MM.1S (cell line): ENCODE data around the gene DKC1.
A peak's percentile ranks its signal among the peaks of the same experiment; 100 is the strongest.

Experiments used
- DNase-seq: peaks from one replicate; pipeline ENCODE4 v3.0.0-alpha.2; 2015
- H2AFZ ChIP-seq: fragments of 300-600 bp; sonication (generic); 2 replicates; pipeline ENCODE4 v1.6.0; 2016; ENCODE audit warnings: antibody characterized with exemption, low read length
- H3F3A ChIP-seq: fragments of 300-600 bp; sonication (generic); 2 replicates; pipeline ENCODE4 v1.6.1; 2016; ENCODE audit warnings: mild to moderate bottlenecking, antibody characterized with exemption, low read length, moderate library complexity, mixed read lengths; ENCODE audit not compliant: insufficient read depth
- H3K27ac ChIP-seq: fragments of 300-600 bp; sonication (generic); 2 replicates; pipeline ENCODE4 v1.5.1; 2016; ENCODE audit warnings: mild to moderate bottlenecking, low read length
- H3K27me3 ChIP-seq: fragments of 300-600 bp; sonication (generic); replicated peaks from 2 replicates; pipeline ENCODE4 v1.6.0; 2016; ENCODE audit warnings: low read length; ENCODE audit not compliant: insufficient read depth
- H3K36me3 ChIP-seq: fragments of 300-600 bp; sonication (generic); replicated peaks from 2 replicates; pipeline ENCODE4 v1.6.1; 2016; ENCODE audit warnings: mild to moderate bottlenecking, low read length, mixed read lengths; ENCODE audit not compliant: insufficient read depth
- H3K4me1 ChIP-seq: fragments of 300-600 bp; sonication (generic); 2 replicates; pipeline ENCODE4 v1.6.1; 2016; ENCODE audit warnings: low read length, mixed read lengths
- H3K4me2 ChIP-seq: fragments of 300-600 bp; sonication (generic); 2 replicates; pipeline ENCODE4 v1.6.0; 2016; ENCODE audit warnings: low read depth, low read length
- H3K4me3 ChIP-seq: fragments of 300-600 bp; sonication (generic); 2 replicates; pipeline ENCODE4 v1.5.1; 2016; ENCODE audit warnings: low read length, mixed read lengths
- H3K79me2 ChIP-seq: fragments of 300-600 bp; sonication (generic); 2 replicates; pipeline ENCODE4 v1.6.1; 2016; ENCODE audit warnings: mixed run types, low read length, mixed read lengths
- H3K9ac ChIP-seq: fragments of 300-600 bp; sonication (generic); 2 replicates; pipeline ENCODE4 v1.6.1; 2016; ENCODE audit warnings: low read length, mixed read lengths
- H3K9me2 ChIP-seq: fragments of 300-600 bp; sonication (generic); replicated peaks from 2 replicates; pipeline ENCODE4 v1.6.1; 2016; ENCODE audit warnings: mild to moderate bottlenecking, low read length, mixed read lengths; ENCODE audit not compliant: insufficient read depth
- H3K9me3 ChIP-seq: fragments of 300-600 bp; sonication (generic); replicated peaks from 2 replicates; pipeline ENCODE4 v1.6.1; 2016; ENCODE audit warnings: mild to moderate bottlenecking, low read length, mixed read lengths; ENCODE audit not compliant: insufficient read depth
- H4K20me1 ChIP-seq: fragments of 300-600 bp; sonication (generic); 2 replicates; pipeline ENCODE4 v1.6.1; 2016; ENCODE audit warnings: mild to moderate bottlenecking, low read length, moderate library complexity, mixed read lengths; ENCODE audit not compliant: insufficient read depth
- EZH2 ChIP-seq: fragments of 300-600 bp; sonication (generic); optimal IDR thresholded peaks from 2 replicates; pipeline ENCODE3; 2017; ENCODE audit warnings: low read depth, mild to moderate bottlenecking, antibody characterized with exemption, low read length, mixed read lengths
- EZH2phosphoT487 ChIP-seq: fragments of 300-600 bp; sonication (generic); IDR thresholded peaks from 2 replicates; pipeline ENCODE4 v1.6.1; 2018; ENCODE audit warnings: antibody characterized with exemption, low read length
- TF ChIP-seq, protein P1 (sequence below): fragments of 300-600 bp; sonication (generic); IDR thresholded peaks from 2 replicates; pipeline ENCODE4 v1.5.1; 2016; ENCODE audit warnings: antibody characterized with exemption, low read length, mixed read lengths

Gene DKC1

DNA sequence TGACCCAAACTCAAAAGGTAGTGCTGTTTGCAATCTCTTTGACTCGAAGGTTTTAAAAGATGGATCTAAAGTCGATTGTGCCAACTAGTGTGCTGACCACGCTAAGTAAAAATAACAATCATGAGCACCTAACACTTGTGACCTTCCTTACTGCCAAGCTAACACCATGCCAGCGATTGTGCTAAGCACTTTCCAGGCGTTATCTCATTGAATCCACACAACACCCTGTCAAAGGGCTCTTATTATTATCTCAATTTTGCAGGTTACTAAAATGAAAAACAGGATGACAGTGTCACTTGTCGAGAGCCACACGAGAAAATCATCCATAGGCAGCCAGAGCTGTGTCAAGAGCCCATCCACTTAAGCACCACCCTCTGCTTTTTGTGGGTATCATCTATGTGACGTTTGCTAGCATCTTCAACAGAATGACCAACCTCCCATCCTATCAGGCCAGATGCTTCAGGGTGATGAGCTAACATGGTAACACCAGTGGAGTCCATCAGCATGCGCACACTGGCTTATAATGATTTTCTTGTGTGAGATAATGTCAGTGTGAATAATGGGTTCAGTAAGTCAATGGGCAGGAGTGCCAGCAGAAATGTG is 10.9 kb upstream of the DKC1 start:
- H3K4me2 ChIP-seq: no peak overlapping the region

DNA sequence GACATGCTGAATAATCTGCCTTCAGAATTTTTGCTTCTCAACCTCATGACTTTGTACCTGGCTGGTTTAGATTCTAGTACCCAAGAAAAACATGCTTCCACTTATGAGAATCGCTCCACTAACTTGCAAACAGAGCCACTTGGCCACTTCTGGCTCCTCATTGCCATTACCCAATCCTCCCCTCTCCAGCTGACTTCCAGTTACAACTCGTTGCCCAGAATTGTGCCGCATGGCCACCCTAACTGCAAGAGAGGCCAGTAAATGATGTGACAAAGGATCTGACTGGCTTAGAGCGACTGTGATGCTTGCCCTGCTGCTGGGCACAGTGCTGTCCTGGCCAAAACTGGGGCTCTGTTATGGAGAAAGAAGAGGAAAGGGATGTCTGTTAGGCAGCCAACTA is 4.0 kb upstream of the DKC1 start:
- Histone ChIP-seq H3K4me1 (no peaks in the 10 kb centered on the region), H3K79me2 (peaks cover 11% of the 10 kb centered on the region), H3K4me2 (no peak overlapping the region), H3K4me3 (no peak overlapping the region), H4K20me1 (no peaks in the 10 kb centered on the region), H3K9me3 (no peaks in the 10 kb centered on the region), H3K9ac (no peak overlapping the region), H3K9me2 (no peaks in the 10 kb centered on the region), H3K36me3 (no peaks in the 10 kb centered on the region), H3K27me3 (no peaks in the 10 kb centered on the region), H2AFZ (no peak overlapping the region), H3K27ac (no peak overlapping the region), H3F3A (peaks cover 5% of the 10 kb centered on the region; the same call in 1 of the 2 replicates)
- TF ChIP-seq EZH2 (no peak), EZH2phosphoT487 (no peak)
- TF ChIP-seq, protein P1, sequence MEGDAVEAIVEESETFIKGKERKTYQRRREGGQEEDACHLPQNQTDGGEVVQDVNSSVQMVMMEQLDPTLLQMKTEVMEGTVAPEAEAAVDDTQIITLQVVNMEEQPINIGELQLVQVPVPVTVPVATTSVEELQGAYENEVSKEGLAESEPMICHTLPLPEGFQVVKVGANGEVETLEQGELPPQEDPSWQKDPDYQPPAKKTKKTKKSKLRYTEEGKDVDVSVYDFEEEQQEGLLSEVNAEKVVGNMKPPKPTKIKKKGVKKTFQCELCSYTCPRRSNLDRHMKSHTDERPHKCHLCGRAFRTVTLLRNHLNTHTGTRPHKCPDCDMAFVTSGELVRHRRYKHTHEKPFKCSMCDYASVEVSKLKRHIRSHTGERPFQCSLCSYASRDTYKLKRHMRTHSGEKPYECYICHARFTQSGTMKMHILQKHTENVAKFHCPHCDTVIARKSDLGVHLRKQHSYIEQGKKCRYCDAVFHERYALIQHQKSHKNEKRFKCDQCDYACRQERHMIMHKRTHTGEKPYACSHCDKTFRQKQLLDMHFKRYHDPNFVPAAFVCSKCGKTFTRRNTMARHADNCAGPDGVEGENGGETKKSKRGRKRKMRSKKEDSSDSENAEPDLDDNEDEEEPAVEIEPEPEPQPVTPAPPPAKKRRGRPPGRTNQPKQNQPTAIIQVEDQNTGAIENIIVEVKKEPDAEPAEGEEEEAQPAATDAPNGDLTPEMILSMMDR: no peak
- no peak for DNase-seq

More for the DNA sequence above, 10.9 kb upstream of the DKC1 start:
- Histone ChIP-seq H3K27ac (no peak overlapping the region), H4K20me1 (no peaks in the 10 kb centered on the region), H3K9ac (no peak overlapping the region), H3F3A (no peaks in the 10 kb centered on the region; the same call in 1 of the 2 replicates), H3K4me1 (peaks cover 3% of the 10 kb centered on the region; the same call in 1 of the 2 replicates), H2AFZ (no peak overlapping the region), H3K27me3 (no peaks in the 10 kb centered on the region; the same call in 1 of the 2 replicates), H3K9me2 (no peaks in the 10 kb centered on the region), H3K9me3 (no peaks in the 10 kb centered on the region), H3K4me3 (no peak overlapping the region), H3K79me2 (no peaks in the 10 kb centered on the region), H3K36me3 (no peaks in the 10 kb centered on the region)
- TF ChIP-seq EZH2: no peak
- DNase-seq: no peak

DNA sequence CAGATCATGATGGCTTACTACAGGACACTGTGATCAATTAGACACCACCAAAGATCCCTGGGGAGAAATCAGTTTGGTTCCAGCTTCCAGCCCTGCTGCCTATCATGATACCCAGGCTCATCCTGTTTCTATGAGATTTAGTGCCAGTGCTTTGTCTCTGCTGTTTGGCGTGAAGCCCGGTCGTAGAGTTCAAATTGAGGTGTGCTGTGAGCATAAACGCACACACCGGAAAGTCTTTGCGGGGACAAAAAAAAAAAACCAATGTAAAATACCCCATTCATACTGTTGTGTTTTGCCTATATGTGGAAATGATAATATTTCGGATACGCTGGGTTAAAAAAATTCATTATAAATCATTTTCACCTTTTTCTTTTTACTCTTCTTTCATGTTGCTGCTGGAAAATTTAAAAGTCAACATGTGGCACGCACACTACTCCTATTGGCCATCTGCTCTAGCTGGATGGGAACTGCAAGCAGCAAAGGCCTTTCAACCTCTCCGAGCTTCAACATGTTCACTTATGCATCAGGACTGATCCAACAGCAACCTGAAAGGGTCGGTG is 607 bp upstream of the DKC1 start:
- H3K9me3 ChIP-seq: no peaks in the 10 kb centered on the region
- H3K36me3 ChIP-seq: no peaks in the 10 kb centered on the region; the same call in 1 of the 2 replicates
- peaks cover 42% of the 10 kb centered on the region for H3K79me2 ChIP-seq
- H3K27me3 ChIP-seq: no peaks in the 10 kb centered on the region
- peak overlapping the region; percentile 72 for H3K4me2 ChIP-seq
- H3K9ac ChIP-seq: peak overlapping the region; percentile 63; the same call in 1 of the 2 replicates
- no peak for DNase-seq
- peaks cover 5% of the 10 kb centered on the region; the same call in 1 of the 2 replicates for H3F3A ChIP-seq
- peak overlapping the region; percentile 88 for H3K4me3 ChIP-seq
- H3K9me2 ChIP-seq: no peaks in the 10 kb centered on the region
- H4K20me1 ChIP-seq: no peaks in the 10 kb centered on the region
- no peaks in the 10 kb centered on the region for H3K4me1 ChIP-seq
- TF ChIP-seq EZH2 (no peak), EZH2phosphoT487 (no peak)
- TF ChIP-seq, protein P1: no peak
- H2AFZ ChIP-seq: peak overlapping the region; percentile 64
- H3K27ac ChIP-seq: peak overlapping the region; percentile 71; the same call in 1 of the 2 replicates

DNA sequence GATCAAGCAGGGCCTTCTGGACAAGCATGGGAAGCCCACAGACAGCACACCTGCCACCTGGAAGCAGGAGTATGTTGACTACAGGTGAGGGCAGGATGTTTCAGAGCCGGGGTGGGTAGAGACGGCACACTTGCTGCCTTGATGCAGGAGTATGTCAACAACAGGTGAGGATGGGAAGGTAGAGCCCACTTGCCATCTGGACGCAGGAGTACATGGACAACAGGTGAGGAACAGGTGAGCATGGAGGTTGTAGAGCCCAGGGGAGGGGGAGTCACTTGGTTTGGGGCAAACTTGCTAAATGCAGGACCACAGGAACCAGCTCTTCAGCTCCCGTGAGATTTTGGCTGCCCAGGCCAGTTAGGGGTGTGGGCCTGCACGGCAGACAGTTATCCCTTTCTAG is 12.0 kb downstream of the DKC1 start:
- H2AFZ ChIP-seq: no peak overlapping the region
- no peak overlapping the region for H3K27ac ChIP-seq
- no peaks in the 10 kb centered on the region for H3K4me1 ChIP-seq
- H3F3A ChIP-seq: no peaks in the 10 kb centered on the region
- peaks cover 19% of the 10 kb centered on the region for H3K79me2 ChIP-seq
- no peak overlapping the region for H3K4me2 ChIP-seq
- H3K4me3 ChIP-seq: no peak overlapping the region
- no peaks in the 10 kb centered on the region for H3K27me3 ChIP-seq
- H3K36me3 ChIP-seq: no peaks in the 10 kb centered on the region; the same call in none of the 2 replicates
- TF ChIP-seq, protein P1: no peak
- TF ChIP-seq EZH2phosphoT487 (no peak), EZH2 (no peak)
- no peaks in the 10 kb centered on the region for H3K9me2 ChIP-seq
- H3K9ac ChIP-seq: no peak overlapping the region
- no peaks in the 10 kb centered on the region for H3K9me3 ChIP-seq
- no peak for DNase-seq
- no peaks in the 10 kb centered on the region for H4K20me1 ChIP-seq
